DOHH2 (cell line): ENCODE results near the gene LRRC4C.

Experiments
- H3F3A ChIP-seq: fragments of 200-600 bp; sonication (generic), shearing (Covaris generic); 2 replicates; pipeline ENCODE4 v1.6.0; 2016; ENCODE audit warnings: antibody characterized with exemption, mild to moderate bottlenecking; ENCODE audit not compliant: control insufficient read depth, insufficient read depth
- H3K27ac ChIP-seq: fragments of 200-600 bp; sonication (generic); 2 replicates; pipeline ENCODE4 v1.5.1; 2014; ENCODE audit warnings: low read depth, mild to moderate bottlenecking, low read length, moderate library complexity
- H3K27me3 ChIP-seq: fragments of 200-600 bp; sonication (generic); 2 replicates; pipeline ENCODE4 v1.6.1; 2014; ENCODE audit warnings: mild to moderate bottlenecking, low read length, mixed read lengths; ENCODE audit not compliant: control insufficient read depth
- H3K36me3 ChIP-seq: fragments of 200-600 bp; sonication (generic); 2 replicates; pipeline ENCODE4 v1.6.1; 2014; ENCODE audit warnings: mild to moderate bottlenecking, low read length, moderate library complexity, mixed read lengths; ENCODE audit not compliant: control insufficient read depth
- H3K4me1 ChIP-seq: fragments of 200-600 bp; sonication (generic); 2 replicates; pipeline ENCODE4 v1.6.1; 2014; ENCODE audit warnings: mild to moderate bottlenecking, low read length, mixed read lengths; ENCODE audit not compliant: control insufficient read depth
- H3K4me2 ChIP-seq: fragments of 200-600 bp; sonication (generic); 2 replicates; pipeline ENCODE4 v1.6.0; 2014; ENCODE audit warnings: mild to moderate bottlenecking, low read length, moderate library complexity
- H3K4me3 ChIP-seq: fragments of 200-600 bp; sonication (generic); 2 replicates; pipeline ENCODE4 v1.5.1; 2014; ENCODE audit warnings: mild to moderate bottlenecking, low read length, mixed read lengths
- H3K79me2 ChIP-seq: fragments of 200-600 bp; sonication (generic); 2 replicates; pipeline ENCODE4 v1.6.1; 2014; ENCODE audit warnings: mild to moderate bottlenecking, low read length, mixed read lengths; ENCODE audit not compliant: control insufficient read depth
- H3K9me2 ChIP-seq: fragments of 200-600 bp; sonication (generic); replicated peaks from 2 replicates; pipeline ENCODE4 v1.6.1; 2014; ENCODE audit warnings: mild to moderate bottlenecking, low read length, mixed read lengths; ENCODE audit not compliant: control insufficient read depth
- H3K9me3 ChIP-seq: fragments of 200-600 bp; sonication (generic); 2 replicates; pipeline ENCODE4 v1.6.1; 2014; ENCODE audit warnings: antibody characterized with exemption, low read length, mixed read lengths; ENCODE audit not compliant: control insufficient read depth, insufficient read depth
- H4K20me1 ChIP-seq: fragments of 200-600 bp; sonication (generic); 2 replicates; pipeline ENCODE4 v1.6.0; 2014; ENCODE audit warnings: low read depth, mild to moderate bottlenecking, antibody characterized with exemption, low read length, moderate library complexity; ENCODE audit not compliant: control insufficient read depth, insufficient read depth
- EZH2phosphoT487 ChIP-seq: fragments of 200-600 bp; sonication (generic); IDR thresholded peaks from 2 replicates; pipeline ENCODE4 v1.6.1; 2017; ENCODE audit warnings: borderline replicate concordance, mild to moderate bottlenecking, antibody characterized with exemption, low read length, moderate library complexity, mixed read lengths
- TF ChIP-seq, protein P1 (sequence below): fragments of 200-600 bp; sonication (generic); IDR thresholded peaks from one replicate; pipeline ENCODE4 v1.5.1; 2014; ENCODE audit warnings: antibody characterized with exemption, mild to moderate bottlenecking, low read depth, low read length; ENCODE audit not compliant: poor library complexity, severe bottlenecking

LRRC4C gene

DNA sequence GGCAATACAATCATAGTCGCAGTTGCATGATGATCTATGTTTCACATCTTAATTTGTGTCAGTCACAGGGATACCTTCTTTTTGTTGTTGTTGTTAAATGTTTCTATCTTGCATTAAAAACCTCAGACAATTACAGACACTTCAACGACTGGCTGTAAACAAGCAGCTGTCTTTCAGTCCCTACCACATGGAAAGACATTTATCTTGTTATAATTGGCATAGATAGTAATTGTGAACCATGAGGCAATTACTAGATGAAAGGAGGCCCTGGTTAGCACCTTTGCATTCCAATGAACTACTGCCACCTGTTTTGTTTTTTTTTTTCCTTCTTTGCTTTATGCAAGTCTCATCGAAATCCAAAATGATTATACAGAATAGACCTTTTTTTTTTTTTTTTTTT is 416.8 kb downstream of the LRRC4C start:
- no peak overlapping the region for H3K27ac ChIP-seq
- no peaks in the 10 kb centered on the region for H3K9me3 ChIP-seq
- no peaks in the 10 kb centered on the region for H3K27me3 ChIP-seq
- H3K4me1 ChIP-seq, result no peaks in the 10 kb centered on the region
- no peaks in the 10 kb centered on the region for H3K36me3 ChIP-seq
- no peaks in the 10 kb centered on the region for H3F3A ChIP-seq
- H4K20me1 ChIP-seq, result no peaks in the 10 kb centered on the region
- H3K9me2 ChIP-seq, result no peaks in the 10 kb centered on the region
- no peaks in the 10 kb centered on the region for H3K79me2 ChIP-seq
- H3K4me3 ChIP-seq, result no peak overlapping the region
- H3K4me2 ChIP-seq, result no peak overlapping the region
- TF ChIP-seq EZH2phosphoT487, result no peak
- TF ChIP-seq, protein P1, sequence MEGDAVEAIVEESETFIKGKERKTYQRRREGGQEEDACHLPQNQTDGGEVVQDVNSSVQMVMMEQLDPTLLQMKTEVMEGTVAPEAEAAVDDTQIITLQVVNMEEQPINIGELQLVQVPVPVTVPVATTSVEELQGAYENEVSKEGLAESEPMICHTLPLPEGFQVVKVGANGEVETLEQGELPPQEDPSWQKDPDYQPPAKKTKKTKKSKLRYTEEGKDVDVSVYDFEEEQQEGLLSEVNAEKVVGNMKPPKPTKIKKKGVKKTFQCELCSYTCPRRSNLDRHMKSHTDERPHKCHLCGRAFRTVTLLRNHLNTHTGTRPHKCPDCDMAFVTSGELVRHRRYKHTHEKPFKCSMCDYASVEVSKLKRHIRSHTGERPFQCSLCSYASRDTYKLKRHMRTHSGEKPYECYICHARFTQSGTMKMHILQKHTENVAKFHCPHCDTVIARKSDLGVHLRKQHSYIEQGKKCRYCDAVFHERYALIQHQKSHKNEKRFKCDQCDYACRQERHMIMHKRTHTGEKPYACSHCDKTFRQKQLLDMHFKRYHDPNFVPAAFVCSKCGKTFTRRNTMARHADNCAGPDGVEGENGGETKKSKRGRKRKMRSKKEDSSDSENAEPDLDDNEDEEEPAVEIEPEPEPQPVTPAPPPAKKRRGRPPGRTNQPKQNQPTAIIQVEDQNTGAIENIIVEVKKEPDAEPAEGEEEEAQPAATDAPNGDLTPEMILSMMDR, result no peak

DNA sequence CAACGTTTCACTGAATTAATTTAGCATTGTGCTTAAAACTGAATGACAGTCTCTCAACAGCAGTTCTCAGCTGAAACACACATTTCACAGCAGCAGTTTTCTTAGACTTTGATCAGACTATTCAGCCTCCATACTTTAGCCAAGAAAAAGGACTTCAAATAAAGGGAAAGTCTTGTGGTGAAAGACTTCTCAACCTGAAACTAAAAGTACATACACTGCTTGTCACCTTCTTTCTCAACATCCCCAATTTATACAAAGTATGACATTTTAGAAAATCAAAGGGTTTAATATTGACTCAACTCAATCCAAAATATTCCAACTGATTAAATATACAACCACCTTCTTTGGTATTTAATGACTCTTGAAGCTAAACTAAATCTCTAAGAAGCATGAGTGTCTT is 419.0 kb downstream of the LRRC4C start:
- Histone ChIP-seq H3K36me3 (no peaks in the 10 kb centered on the region), H3F3A (no peaks in the 10 kb centered on the region), H3K4me3 (no peak overlapping the region), H3K27me3 (no peaks in the 10 kb centered on the region), H3K9me2 (no peaks in the 10 kb centered on the region), H3K4me1 (no peaks in the 10 kb centered on the region), H3K4me2 (no peak overlapping the region), H3K27ac (no peak overlapping the region), H3K9me3 (no peaks in the 10 kb centered on the region), H3K79me2 (no peaks in the 10 kb centered on the region), H4K20me1 (no peaks in the 10 kb centered on the region)
- no peak for TF ChIP-seq EZH2phosphoT487
- TF ChIP-seq, protein P1, result no peak

DNA sequence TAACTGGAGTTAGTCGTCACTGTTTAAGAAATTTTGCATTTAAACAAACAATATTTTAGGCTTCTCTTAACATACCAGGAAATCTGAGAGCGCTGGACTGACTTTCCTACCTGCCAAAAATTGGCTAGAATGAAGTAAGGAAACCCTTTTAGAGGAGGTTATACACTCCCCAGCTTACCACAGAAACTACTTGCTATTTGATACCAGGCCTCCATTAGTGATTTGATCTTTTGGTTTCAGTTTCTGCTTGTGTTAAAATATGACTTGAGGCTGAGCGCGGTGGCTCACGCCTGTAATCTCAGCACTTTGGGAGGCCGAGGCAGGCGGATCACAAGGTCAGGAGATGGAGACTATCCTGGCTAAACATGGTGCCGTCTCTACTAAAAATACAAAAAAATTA is 419.9 kb downstream of the LRRC4C start:
- Histone ChIP-seq H3K4me2 (no peak overlapping the region), H3F3A (no peaks in the 10 kb centered on the region), H3K9me2 (no peaks in the 10 kb centered on the region), H3K4me3 (no peak overlapping the region), H3K79me2 (no peaks in the 10 kb centered on the region), H4K20me1 (no peaks in the 10 kb centered on the region), H3K27ac (no peak overlapping the region), H3K27me3 (no peaks in the 10 kb centered on the region), H3K36me3 (no peaks in the 10 kb centered on the region), H3K9me3 (no peaks in the 10 kb centered on the region), H3K4me1 (no peaks in the 10 kb centered on the region)
- no peak for TF ChIP-seq EZH2phosphoT487
- TF ChIP-seq, protein P1, result no peak

DNA sequence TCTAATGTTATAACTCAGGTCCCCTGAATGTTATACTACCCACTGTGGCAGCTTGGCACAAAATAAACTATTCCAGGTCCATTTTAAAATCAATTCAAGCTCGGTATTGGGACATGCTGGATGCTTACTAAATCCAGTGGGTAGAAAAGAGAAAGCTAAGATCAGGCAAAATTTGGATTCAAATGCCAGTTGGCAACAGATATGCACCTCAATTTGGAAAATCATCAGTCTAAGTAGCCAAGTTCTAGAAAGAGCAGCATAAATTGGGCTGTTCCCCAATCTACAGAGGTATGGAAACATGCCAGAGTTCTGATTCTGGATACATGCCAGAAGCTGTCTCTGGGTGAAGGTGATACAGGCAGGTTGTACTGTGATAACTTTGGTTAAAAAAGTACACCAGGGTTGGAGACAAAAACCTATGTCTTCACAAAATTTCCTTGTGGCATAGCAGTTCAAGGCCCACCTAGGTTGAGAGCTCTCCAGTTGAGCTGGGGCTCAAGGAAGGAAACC is 427.8 kb downstream of the LRRC4C start:
- Histone ChIP-seq H3F3A (no peaks in the 10 kb centered on the region), H4K20me1 (no peaks in the 10 kb centered on the region), H3K79me2 (no peaks in the 10 kb centered on the region), H3K36me3 (no peaks in the 10 kb centered on the region), H3K4me1 (no peaks in the 10 kb centered on the region), H3K4me3 (no peak overlapping the region), H3K4me2 (no peak overlapping the region), H3K9me3 (no peaks in the 10 kb centered on the region; the same call in 1 of the 2 replicates), H3K27ac (no peak overlapping the region), H3K9me2 (no peaks in the 10 kb centered on the region), H3K27me3 (no peaks in the 10 kb centered on the region)
- TF ChIP-seq, protein P1, result no peak
- no peak for TF ChIP-seq EZH2phosphoT487
